HepG2 (cell line): ENCODE measurements around the gene GSDME. TPM values are rescaled to one million over a fixed set of nuclear protein-coding genes. Genes with fewer than 3 reads are reported as not detected.
A peak's percentile ranks its signal among the peaks of the same experiment; 100 is the strongest.

Experiments used
- ADNP ChIP-seq: sonication (generic); formaldehyde crosslinking; IDR thresholded peaks from 2 replicates; pipeline ENCODE4 v1.4.0; 2020; ENCODE audit warnings: missing genetic modification reagents
- ARNTL ChIP-seq: sonication (generic); formaldehyde crosslinking; IDR thresholded peaks from 2 replicates; pipeline ENCODE4 v1.4.0; 2020; ENCODE audit warnings: mild to moderate bottlenecking, missing genetic modification reagents
- ATF7-NPFF ChIP-seq: sonication (generic); formaldehyde crosslinking; IDR thresholded peaks from 2 replicates; pipeline ENCODE4 v1.8.1; 2023; ENCODE audit warnings: mild to moderate bottlenecking, low read depth, missing genetic modification reagents, moderate library complexity
- NPAS2 ChIP-seq: sonication (generic); formaldehyde crosslinking; IDR thresholded peaks from 2 replicates; pipeline ENCODE4 v1.8.0; 2022; ENCODE audit warnings: mild to moderate bottlenecking, missing genetic modification reagents, borderline replicate concordance
- NR1H2 ChIP-seq: sonication (generic); formaldehyde crosslinking; IDR thresholded peaks from 2 replicates; pipeline ENCODE4 v1.8.1; 2022; ENCODE audit warnings: low read depth, missing genetic modification reagents, borderline replicate concordance
- SPEN ChIP-seq: sonication (generic); formaldehyde crosslinking; IDR thresholded peaks from 2 replicates; pipeline ENCODE4 v1.5.1; 2020; ENCODE audit warnings: low read depth, mild to moderate bottlenecking, missing genetic modification reagents
- TBX2 ChIP-seq: sonication (generic); formaldehyde crosslinking; IDR thresholded peaks from 2 replicates; pipeline ENCODE4 v1.5.0; 2020; ENCODE audit warnings: missing genetic modification reagents, mild to moderate bottlenecking, borderline replicate concordance
- TOPORS ChIP-seq: sonication (generic); formaldehyde crosslinking; IDR thresholded peaks from 2 replicates; pipeline ENCODE4 v1.8.0; 2023; ENCODE audit warnings: mild to moderate bottlenecking, missing genetic modification reagents
- ZFAT ChIP-seq: sonication (generic); formaldehyde crosslinking; conservative IDR thresholded peaks from 2 replicates; pipeline ENCODE4 v1.8.1; 2023; ENCODE audit warnings: missing genetic modification reagents, inconsistent platforms
- ZNF607 ChIP-seq: sonication (generic); formaldehyde crosslinking; IDR thresholded peaks from 2 replicates; pipeline ENCODE4 v1.5.1; 2020; ENCODE audit warnings: missing genetic modification reagents, mild to moderate bottlenecking, borderline replicate concordance
- polyA plus RNA-seq, 8 experiments: library from polyadenylated mRNA; depleted of rRNA in 3 of 8; stranded (reverse) in 7 of 8; unstranded in 1 of 8; fragments of >200 nt; fragmentation: Illumina TruSeq in 4 of 8; extraction: Trizol in 4 of 8; gene quantifications; 2 replicates each; pipeline versions ENCODE4 v1.2.1 to v1.2.3, GENCODE V29; 2011 to 2016; ENCODE audit warnings: low read depth in 4 of 8, missing spikeins in 1 of 8, mixed read lengths in 1 of 8; ENCODE audit not compliant: insufficient read depth in 1 of 8
- total RNA-seq, 5 experiments: library from RNA; depleted of rRNA; stranded (reverse); fragments of >200 nt; fragmentation: Illumina TruSeq; extraction: Trizol; gene quantifications; 2 replicates each; pipeline ENCODE4 v1.2.3, GENCODE V29; 2016; ENCODE audit warnings: low read depth in 1 of 5
- TF ChIP-seq, protein P1 (sequence below): sonication (generic); formaldehyde crosslinking; IDR thresholded peaks from 2 replicates; pipeline ENCODE4 v1.9.0; 2021; ENCODE audit warnings: missing genetic modification reagents, mild to moderate bottlenecking, borderline replicate concordance
- TF ChIP-seq, protein P2 (sequence below): sonication (generic); formaldehyde crosslinking; IDR thresholded peaks from 2 replicates; pipeline ENCODE4 v1.5.0; 2020; ENCODE audit warnings: missing genetic modification reagents
- TF ChIP-seq, protein P3 (sequence below): sonication (generic); formaldehyde crosslinking; IDR thresholded peaks from 2 replicates; pipeline ENCODE4 v1.8.0; 2022; ENCODE audit warnings: mild to moderate bottlenecking, missing genetic modification reagents, moderate library complexity
- TF ChIP-seq, protein P4 (sequence below): fragments of 450-650 bp; IDR thresholded peaks from 2 replicates; pipeline ENCODE4 v1.6.1; 2017; ENCODE audit warnings: mild to moderate bottlenecking

The GSDME gene
- total and polyA plus RNA-seq, 2 of the 13 experiments (the other 11 are each of a cell fraction or from before 2014, with no cell fraction given) = 19.2 to 28.2 TPM

DNA sequence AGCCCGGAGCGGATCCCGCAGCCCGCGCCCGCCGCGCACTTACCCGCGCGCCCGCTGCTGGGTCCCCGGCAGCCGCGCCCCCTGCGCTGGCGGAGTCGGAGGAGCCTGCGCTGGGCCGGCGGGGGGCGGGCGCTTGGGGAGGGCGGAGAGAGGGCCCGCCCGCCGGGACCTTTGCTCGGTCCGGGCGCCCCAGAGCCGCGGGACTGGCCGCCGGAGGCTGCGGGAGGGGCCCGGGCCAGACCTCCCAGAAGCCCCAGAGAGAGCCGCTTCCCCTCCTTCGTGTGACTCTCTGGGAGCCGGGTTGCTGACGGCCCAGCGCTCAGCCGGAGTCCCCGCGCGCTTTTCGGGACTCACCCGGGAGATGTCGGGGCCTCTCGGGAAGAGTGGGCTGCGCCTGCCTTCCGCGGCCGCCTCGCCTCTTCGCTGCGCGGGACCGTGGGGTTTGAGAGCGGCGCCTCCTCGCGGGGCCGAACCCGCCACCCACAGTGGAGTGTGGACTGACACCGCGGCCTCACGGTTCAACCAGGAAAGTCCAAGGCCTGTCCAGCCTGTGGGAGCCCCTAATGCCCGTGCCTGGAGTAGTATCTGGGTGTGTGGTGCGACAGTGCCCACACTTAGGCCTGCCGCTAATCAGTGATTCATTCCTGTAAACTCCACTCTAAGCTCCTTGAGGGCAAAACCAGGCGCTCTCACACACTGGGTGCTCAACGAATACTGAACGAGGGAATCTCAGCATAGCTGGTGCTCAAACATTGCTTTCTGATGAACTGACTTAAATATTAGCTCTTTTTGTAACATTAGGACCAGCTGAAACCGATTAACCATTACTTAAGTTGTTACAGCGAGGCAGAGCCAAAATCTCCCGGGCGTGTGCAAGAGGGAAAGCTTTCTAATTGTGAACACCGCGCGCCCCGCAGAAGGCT, at the start of gene GSDME (continued):
- TF ChIP-seq, protein P1, sequence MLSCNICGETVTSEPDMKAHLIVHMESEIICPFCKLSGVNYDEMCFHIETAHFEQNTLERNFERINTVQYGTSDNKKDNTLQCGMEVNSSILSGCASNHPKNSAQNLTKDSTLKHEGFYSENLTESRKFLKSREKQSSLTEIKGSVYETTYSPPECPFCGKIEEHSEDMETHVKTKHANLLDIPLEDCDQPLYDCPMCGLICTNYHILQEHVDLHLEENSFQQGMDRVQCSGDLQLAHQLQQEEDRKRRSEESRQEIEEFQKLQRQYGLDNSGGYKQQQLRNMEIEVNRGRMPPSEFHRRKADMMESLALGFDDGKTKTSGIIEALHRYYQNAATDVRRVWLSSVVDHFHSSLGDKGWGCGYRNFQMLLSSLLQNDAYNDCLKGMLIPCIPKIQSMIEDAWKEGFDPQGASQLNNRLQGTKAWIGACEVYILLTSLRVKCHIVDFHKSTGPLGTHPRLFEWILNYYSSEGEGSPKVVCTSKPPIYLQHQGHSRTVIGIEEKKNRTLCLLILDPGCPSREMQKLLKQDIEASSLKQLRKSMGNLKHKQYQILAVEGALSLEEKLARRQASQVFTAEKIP (CRISPR knock-in tag) = no peak
- no peak for TF ChIP-seq TBX2
- TF ChIP-seq, protein P2, sequence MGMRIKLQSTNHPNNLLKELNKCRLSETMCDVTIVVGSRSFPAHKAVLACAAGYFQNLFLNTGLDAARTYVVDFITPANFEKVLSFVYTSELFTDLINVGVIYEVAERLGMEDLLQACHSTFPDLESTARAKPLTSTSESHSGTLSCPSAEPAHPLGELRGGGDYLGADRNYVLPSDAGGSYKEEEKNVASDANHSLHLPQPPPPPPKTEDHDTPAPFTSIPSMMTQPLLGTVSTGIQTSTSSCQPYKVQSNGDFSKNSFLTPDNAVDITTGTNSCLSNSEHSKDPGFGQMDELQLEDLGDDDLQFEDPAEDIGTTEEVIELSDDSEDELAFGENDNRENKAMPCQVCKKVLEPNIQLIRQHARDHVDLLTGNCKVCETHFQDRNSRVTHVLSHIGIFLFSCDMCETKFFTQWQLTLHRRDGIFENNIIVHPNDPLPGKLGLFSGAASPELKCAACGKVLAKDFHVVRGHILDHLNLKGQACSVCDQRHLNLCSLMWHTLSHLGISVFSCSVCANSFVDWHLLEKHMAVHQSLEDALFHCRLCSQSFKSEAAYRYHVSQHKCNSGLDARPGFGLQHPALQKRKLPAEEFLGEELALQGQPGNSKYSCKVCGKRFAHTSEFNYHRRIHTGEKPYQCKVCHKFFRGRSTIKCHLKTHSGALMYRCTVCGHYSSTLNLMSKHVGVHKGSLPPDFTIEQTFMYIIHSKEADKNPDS = no peak
- TF ChIP-seq ZNF607 (CRISPR knock-in tag) = 0 out of 2 replicates have a peak, but pooled peaks have one; percentile 23
- no peak for TF ChIP-seq TOPORS (CRISPR knock-in tag)
- no peak for TF ChIP-seq NPAS2 (CRISPR knock-in tag)
- TF ChIP-seq ARNTL (CRISPR knock-in tag) = 0 out of 2 replicates have a peak, but pooled peaks have one; percentile 9
- TF ChIP-seq NR1H2 (CRISPR knock-in tag) = no peak
- TF ChIP-seq, protein P3, sequence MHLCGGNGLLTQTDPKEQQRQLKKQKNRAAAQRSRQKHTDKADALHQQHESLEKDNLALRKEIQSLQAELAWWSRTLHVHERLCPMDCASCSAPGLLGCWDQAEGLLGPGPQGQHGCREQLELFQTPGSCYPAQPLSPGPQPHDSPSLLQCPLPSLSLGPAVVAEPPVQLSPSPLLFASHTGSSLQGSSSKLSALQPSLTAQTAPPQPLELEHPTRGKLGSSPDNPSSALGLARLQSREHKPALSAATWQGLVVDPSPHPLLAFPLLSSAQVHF (CRISPR knock-in tag) = no peak
- TF ChIP-seq, protein P4, sequence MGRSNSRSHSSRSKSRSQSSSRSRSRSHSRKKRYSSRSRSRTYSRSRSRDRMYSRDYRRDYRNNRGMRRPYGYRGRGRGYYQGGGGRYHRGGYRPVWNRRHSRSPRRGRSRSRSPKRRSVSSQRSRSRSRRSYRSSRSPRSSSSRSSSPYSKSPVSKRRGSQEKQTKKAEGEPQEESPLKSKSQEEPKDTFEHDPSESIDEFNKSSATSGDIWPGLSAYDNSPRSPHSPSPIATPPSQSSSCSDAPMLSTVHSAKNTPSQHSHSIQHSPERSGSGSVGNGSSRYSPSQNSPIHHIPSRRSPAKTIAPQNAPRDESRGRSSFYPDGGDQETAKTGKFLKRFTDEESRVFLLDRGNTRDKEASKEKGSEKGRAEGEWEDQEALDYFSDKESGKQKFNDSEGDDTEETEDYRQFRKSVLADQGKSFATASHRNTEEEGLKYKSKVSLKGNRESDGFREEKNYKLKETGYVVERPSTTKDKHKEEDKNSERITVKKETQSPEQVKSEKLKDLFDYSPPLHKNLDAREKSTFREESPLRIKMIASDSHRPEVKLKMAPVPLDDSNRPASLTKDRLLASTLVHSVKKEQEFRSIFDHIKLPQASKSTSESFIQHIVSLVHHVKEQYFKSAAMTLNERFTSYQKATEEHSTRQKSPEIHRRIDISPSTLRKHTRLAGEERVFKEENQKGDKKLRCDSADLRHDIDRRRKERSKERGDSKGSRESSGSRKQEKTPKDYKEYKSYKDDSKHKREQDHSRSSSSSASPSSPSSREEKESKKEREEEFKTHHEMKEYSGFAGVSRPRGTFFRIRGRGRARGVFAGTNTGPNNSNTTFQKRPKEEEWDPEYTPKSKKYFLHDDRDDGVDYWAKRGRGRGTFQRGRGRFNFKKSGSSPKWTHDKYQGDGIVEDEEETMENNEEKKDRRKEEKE = no peak
- no peak for TF ChIP-seq ZFAT (CRISPR knock-in tag)
- no peak for TF ChIP-seq ADNP
- 0 out of 2 replicates have a peak, but pooled peaks have one; percentile 27 for TF ChIP-seq SPEN (CRISPR knock-in tag)
- TF ChIP-seq ATF7-NPFF = peak; percentile 38; the same call in 1 of the 2 replicates
